HG02981 (cell line): Measurements from ENCODE around the gene FAM221B.

Experiments used
- ATAC-seq: cut with Tn5 transposase; IDR thresholded peaks from one replicate; pipeline ENCODE4 v1.9.1; 2021; ENCODE audit warnings: mild to moderate bottlenecking, moderate library complexity; ENCODE audit not compliant: unreplicated experiment

Gene FAM221B

DNA sequence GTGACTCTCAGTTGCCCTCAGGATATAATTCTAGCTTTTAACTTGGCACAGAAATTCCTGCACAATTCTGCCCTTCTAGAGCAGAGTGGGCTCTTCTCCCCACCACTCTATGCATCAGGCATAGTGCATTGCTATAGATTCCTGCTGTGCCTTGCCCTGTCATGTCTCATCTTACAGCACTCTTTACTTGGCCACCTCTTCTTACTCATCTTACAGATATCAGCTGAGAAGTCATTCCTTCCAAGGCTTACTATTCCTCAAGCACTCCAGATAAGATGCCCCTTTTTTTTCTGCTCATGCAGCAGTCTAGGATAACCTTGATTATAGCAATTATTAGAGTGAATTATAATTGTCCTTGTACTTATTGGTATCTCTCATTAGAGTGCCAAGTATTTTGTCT is 5.6 kb downstream of the FAM221B start:
- ATAC-seq, result no peak

DNA sequence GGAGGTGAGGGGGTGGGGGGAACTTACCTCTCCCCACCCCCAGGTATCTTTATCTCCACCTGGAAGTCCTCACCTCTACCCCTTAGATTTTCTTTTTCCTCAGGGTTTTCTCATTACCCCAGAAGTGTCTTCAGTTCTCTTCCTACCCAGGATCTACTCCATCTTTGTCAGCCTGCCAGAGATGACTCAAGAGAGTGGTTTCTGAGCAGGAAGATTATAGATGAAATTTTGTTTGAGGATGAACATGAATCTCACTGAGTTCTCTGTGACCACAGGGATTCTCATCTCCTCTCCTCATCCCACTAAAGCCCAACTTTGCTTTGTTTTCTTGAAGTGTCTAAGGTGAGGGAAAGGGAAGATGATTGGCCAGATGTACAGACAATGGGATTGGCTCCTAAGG is 8.5 kb downstream of the FAM221B start:
- ATAC-seq, result no peak

- ATAC-seq, result no peak
These were observed 10.2 kb downstream of the FAM221B start for GRCh38 chr9:35818341-35818740.

DNA sequence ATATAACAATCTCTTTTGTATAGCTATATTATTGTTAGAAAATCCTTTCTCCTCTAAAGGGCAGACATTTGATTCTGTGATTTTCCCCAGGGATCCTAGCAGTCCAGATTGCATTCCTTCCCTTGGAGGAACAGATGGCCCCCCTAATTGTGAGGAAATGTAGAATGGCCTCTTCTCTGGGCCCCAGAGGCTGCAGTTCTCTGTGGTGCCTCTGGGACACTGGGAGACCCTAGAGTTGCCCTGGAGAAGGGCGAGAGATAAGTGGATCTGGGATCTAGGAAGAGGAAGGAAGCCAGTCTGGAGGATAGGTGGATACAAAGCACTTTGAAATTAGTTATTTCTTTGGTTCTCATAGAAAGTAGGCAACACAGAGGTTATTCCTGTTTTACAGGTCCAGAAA is 11.8 kb downstream of the FAM221B start:
- no peak for ATAC-seq

DNA sequence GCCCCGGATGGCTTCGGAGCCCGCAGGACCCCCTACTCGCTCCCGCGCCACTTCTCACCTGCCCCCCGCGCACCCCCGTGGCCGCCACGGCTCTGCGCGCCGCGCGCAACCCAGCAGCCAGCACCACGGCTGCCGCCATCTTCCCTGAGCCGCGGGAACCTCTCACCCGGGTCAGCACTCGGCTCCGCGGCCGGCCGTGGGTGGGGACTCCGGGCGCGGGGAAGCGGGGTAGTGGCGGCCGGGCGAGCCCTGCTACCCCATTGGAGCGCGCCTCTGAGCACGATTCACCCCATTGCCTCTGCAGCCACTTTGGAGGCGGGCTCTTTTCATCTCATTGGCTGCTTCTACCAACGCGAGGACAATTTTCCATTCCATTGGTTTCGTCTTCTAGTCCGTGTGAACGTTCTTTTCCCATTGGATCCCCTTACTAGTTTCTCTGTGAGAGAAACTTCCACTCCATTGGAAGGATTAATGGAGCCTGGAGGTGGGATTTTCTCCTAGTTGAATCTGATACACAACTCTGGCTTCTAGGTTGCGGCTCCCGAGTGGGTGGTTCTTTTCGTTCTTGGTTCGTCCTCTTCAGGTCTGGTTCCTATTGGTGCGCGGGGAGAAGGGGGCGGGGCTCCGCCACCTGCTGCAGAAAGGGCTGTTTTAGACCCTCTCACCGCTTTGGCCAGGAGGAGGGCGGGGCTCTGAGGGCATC is 13.5 kb downstream of the FAM221B start, which contains the start of gene HINT2:
TSS of gene HINT2 (minus strand) at position 202 of the 703 bp plus-strand sequence. CDS start at position 139, 63 bp downstream.
- ATAC-seq, result peak; percentile 66

GRCh38 chr9:35814106-35814840 is 14.3 kb downstream of the FAM221B start:
- peak; percentile 15 for ATAC-seq

DNA sequence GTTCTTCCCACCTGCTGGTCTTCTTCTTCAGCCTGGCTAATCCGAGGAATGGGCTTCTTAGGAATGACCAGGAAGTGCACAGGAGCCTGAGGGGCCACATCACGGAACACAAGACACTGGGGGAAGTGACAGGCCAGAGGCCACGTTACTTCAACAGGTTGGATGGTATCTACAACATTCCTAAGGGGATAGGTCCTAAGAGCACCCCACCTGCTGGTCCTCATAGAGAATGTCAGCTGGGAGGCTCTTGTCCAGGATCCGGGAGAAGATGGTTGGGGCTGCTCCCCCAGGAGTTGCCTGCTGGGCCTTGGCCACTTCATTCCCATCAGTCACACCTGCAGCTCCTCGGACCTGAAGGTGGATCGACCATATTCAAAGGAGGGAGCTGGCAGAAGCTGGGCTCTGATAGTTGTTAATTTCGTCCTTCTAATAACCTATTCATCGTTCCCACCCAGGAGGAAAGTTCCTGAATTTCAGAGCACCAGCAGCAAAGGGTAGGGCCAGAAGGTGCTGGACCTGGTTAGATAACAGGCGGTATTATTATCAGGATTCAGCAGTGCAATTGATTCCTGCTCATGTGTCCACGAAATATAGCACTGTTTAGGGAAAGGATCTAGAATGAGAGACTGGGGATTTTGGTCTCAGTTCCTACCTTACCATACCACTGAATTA is 15.0 kb downstream of the FAM221B start:
- ATAC-seq, result no peak

DNA sequence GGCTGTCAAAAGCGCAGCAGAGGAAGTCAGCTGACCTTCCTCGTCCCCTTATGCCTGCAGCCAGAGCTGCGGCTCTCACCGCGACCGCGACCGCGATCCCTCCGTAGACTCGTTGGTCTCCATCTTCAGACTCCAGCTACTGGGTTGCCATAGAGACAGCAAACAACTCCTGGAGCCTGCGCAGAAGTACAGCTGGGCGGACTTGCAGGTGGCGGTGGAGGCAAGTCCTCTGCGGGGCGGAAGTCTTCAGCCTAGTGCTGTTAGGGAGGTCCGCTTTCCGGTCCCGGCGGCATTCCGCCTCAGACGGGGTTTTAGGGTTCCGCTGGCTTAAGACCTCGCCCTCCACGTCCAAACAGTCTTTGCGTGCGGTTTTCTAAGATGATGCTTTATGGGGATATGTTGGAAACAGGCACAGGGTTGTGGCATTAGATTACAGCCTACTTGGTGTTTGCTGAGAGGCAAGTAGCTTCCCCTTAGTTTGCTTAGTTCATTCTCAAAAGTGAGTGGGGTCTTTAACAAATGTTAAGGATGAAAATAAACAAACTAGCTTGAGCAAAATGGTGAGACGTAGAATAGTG is 16.4 kb downstream of the FAM221B start, which contains the start of gene SPAG8:
TSS of gene SPAG8 (minus strand) at position 238 of the 578 bp plus-strand sequence. CDS start at position 123, 115 bp downstream.
- ATAC-seq, result peak; percentile 59

GRCh38 chr9:35811381-35812024 is 17.0 kb downstream of the FAM221B start:
- ATAC-seq, result no peak

- no peak for ATAC-seq
These were observed 18.4 kb downstream of the FAM221B start for GRCh38 chr9:35810122-35810521.

DNA sequence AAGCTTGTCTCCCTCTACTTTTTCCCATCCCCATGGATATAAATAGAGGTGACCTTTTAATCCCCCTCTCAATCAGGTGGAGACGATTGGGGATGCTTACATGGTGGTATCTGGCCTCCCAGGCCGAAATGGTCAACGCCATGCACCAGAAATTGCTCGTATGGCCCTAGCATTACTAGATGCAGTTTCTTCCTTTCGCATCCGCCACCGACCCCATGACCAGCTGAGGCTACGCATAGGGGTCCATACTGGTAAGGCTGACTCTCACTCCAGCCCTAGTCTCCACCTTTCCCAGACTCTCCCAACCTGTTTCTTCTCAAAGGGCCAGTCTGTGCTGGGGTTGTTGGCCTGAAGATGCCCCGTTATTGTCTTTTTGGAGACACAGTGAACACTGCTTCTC is 20.1 kb downstream of the FAM221B start:
- no peak for ATAC-seq

DNA sequence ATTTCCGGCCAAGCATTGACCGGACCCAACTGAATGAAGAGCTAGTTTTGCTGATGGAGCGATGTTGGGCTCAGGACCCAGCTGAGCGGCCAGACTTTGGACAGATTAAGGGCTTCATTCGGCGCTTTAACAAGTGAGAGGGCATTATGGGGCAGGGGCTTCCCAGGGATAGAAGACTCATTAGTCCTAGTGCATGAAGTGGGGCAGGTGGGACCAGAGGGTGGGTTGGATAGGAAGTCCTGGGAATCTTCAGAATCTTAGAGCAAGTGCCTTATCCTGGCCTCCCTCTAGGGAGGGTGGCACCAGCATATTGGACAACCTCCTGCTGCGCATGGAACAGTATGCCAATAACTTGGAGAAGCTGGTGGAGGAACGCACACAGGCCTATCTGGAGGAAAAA is 22.4 kb downstream of the FAM221B start:
- ATAC-seq, result no peak

DNA sequence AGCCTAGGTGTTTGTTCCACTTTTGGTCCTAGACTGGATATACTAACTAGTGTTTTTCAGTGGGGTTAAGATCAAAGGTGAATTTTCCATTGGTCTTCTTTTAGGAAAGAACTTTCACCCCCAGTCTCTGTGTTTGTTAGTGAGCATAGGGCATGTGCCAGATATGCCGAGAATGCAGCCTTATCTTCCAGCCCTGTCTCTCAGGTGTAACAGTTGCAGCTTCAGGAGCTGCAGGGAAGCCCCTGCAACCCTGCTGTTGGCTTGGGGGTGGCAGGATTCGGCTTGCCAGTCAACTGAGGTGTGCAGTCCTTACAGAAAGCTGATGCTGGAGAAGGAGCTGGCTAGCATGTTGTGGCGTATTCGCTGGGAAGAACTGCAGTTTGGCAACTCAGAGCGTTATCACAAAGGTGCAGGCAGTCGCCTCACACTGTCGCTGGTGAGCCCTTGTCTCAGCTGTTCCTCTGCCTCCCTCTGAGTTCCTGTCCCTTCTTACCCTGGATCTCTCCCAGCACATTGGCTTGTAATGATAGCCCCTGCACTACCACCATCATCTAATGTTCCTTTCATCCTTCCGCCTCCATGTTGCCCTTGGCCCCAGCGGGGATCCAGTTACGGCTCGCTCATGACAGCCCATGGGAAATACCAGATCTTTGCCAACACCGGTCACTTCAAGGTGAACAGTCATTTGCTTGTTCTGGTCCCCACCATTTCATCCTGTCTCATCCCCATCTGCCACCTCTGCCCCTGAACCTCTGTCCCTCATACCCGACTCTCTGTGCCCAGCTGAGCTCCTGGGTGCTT is 27.0 kb downstream of the FAM221B start:
- ATAC-seq, result no peak

DNA sequence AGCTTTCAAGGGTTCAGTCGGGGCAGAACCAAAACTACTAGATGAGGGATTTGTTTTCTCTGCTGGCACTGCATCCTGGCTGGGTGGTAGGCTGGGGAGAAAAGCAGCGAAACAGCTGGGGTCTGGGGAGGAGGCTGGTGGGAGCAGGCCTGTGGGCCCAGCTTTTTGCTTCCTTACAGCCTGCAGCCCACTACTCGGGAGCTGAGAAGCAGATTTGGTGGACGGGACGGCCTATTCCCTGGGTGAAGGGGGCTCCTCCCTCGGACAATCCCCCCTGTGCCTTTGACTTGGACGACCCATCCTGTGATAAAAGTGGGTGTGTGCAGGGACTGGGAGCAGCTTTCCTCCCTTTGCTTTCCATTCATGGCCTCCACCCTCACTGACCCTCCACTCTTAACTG is 28.0 kb downstream of the FAM221B start:
- no peak for ATAC-seq

- no peak for ATAC-seq
These were observed 29.7 kb downstream of the FAM221B start for GRCh38 chr9:35798658-35799374.

DNA sequence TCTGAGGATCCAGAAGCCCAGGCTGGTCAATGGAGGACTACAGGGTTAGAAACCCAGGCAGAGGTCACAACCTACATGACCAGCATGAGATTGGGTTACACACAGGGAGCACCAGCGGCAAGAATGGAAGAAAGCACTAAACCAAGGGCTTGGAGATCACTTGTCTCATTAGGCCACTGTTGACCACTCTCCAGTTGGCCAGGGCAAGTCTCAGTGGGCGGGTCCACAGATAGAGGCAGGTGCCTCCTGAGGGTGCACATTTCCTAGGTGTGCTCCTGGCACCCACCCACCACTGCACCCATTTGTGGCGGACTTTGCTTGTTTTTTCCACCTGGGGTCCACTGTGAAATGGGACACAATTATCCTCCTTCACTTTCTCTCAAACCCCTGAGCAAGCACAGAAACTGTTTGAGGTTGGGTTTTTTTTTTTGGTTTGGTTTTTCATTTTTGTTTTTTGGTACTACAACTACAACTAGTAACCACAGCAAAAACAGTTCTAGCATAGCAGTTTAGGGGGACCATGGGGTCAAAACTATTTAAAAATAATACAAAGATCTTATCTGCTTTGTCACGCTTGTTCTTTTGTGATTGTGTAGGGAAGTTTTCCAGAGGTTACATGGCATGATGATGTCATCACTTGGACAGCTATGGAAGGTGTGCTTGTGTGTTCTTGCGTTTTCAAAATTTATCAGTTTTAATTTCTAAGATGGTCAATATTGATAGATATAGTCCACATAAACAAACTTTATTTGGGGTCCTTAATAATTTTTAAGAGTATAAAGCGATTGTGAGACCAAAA is 31.0 kb downstream of the FAM221B start:
- ATAC-seq, result no peak

DNA sequence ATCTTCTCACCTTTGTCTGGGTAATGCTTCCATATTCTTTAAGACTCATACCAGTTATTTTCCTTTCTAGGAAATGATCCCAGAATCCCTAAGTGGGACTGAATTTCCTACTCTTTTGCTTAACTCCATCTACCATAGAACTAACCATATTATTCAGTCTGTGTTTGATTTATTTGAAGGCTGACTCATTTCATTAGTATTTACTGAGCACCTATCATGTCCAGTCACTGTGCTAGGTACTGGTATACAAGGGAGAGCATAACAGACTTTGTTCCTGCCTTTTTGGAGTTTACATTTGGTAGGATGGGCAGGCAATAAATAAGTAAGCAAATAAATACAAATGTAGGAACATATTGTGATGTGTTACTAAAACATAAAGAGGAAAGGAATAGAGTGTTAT is 32.8 kb downstream of the FAM221B start:
- no peak for ATAC-seq

DNA sequence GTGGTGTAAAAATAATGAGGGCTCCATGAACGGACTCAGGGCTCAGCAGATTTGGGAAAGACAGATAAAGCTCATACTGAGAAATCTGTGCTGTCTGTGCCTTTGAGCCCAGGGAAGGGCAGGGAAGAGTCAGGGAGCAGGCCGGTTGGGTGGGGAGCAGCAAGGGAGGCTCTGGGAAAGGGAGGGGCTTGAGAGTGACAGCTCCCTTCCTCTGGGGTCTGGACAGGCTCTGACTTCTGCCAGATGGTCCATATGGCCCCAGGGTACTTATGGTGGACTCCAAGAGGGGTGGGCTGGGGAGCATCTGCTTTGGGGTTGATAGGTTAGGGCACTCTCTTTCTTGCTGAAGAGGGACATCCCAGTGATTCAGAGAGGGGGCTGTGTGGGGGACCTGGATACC is 35.1 kb downstream of the FAM221B start:
- ATAC-seq, result no peak

DNA sequence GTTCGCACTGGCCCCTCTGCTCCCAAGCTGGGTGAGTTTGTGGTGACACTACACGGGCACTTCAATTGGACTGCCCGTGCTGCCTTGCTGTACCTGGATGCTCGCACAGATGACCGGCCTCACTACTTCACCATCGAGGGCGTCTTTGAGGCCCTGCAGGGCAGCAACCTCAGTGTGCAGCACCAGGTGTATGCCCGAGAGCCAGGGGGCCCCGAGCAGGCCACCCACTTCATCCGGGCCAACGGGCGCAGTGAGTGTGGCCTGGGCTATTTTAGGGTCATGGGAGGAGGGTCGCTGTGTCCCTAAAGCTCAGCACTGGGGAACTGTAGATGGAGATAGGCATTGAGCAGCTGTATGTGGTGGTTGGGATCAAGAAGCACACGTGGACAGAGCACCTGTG is 35.7 kb downstream of the FAM221B start:
- ATAC-seq, result no peak
